CD4-positive, CD25-positive, alpha-beta regulatory T cell (primary cell): ENCODE data around the gene RASSF5. TPM values are rescaled to one million over a fixed set of nuclear protein-coding genes. Genes with fewer than 3 reads are reported as not detected.
A peak's percentile ranks its signal among the peaks of the same experiment; 100 is the strongest.

ENCODE experiments used
- ATAC-seq, 2 donors: fragments of 150-1000 bp; cut with Tn5 transposase; one replicate each; pipeline ENCODE4 v1.10.0; 2021; ENCODE audit warnings: low read depth in 2 of 2, moderate number of reproducible peaks in 2 of 2, moderate library complexity in 1 of 2
- DNase-seq, 3 donors: peaks; one replicate each; pipeline versions ENCODE4 v3.0.0 to v3.0.0-alpha.2; 2012 to 2022; ENCODE audit warnings: mixed read lengths in 1 of 3
- H3K27ac ChIP-seq: one replicate; pipeline ENCODE4 v1.7.0; 2013; ENCODE audit warnings: mild to moderate bottlenecking, low read length; ENCODE audit not compliant: insufficient read depth, poor library complexity, severe bottlenecking
- H3K27me3 ChIP-seq: one replicate; pipeline ENCODE4 v1.7.0; 2013; ENCODE audit warnings: low read length; ENCODE audit not compliant: control insufficient read depth, insufficient read depth
- H3K36me3 ChIP-seq: one replicate; pipeline ENCODE4 v1.7.0; 2013; ENCODE audit warnings: mild to moderate bottlenecking, low read length, moderate library complexity; ENCODE audit not compliant: control insufficient read depth, insufficient read depth
- H3K4me1 ChIP-seq: 2 replicates; pipeline ENCODE4 v1.7.0; 2013; ENCODE audit warnings: mild to moderate bottlenecking, low read length; ENCODE audit not compliant: insufficient read depth, control insufficient read depth, poor library complexity, severe bottlenecking
- H3K4me3 ChIP-seq: one replicate; pipeline ENCODE4 v1.7.0; 2013; ENCODE audit warnings: low read depth, mild to moderate bottlenecking, low read length, moderate library complexity
- H3K9me3 ChIP-seq, 2 experiments: 1 replicate in 1 of 2; 2 replicates in 1 of 2; pipeline ENCODE4 v1.7.0; 2013; ENCODE audit warnings: low read length in 2 of 2, mild to moderate bottlenecking in 1 of 2, moderate library complexity in 1 of 2; ENCODE audit not compliant: control insufficient read depth in 2 of 2
- H3K27ac Mint-ChIP-seq, 3 donors: one replicate each; pipeline ENCODE4 v1.8.0; 2020 to 2022; ENCODE audit warnings: mild to moderate bottlenecking in 3 of 3, mixed read lengths in 3 of 3, moderate library complexity in 2 of 3
- H3K27me3 Mint-ChIP-seq: one replicate; pipeline ENCODE4 v1.8.0; 2022; ENCODE audit warnings: mild to moderate bottlenecking, mixed read lengths
- H3K36me3 Mint-ChIP-seq: one replicate; pipeline ENCODE4 v1.8.0; 2020; ENCODE audit warnings: mixed read lengths
- H3K4me1 Mint-ChIP-seq, 4 donors: one replicate each; pipeline ENCODE4 v1.8.0; 2020 to 2022; ENCODE audit warnings: mixed read lengths in 4 of 4, mild to moderate bottlenecking in 1 of 4
- H3K4me3 Mint-ChIP-seq, 4 donors: one replicate each; pipeline ENCODE4 v1.8.0; 2020 to 2022; ENCODE audit warnings: mild to moderate bottlenecking in 4 of 4, mixed read lengths in 4 of 4, moderate library complexity in 3 of 4
- H3K9me3 Mint-ChIP-seq, 7 donors: one replicate each; pipeline ENCODE4 v1.8.0; 2020 to 2022; ENCODE audit warnings: mixed read lengths in 7 of 7, mild to moderate bottlenecking in 3 of 7, moderate library complexity in 2 of 7
- polyA plus RNA-seq, 4 donors: library from polyadenylated mRNA; unstranded; fragments of 300-500 nt; fragmentation: Illumina TruSeq; gene quantifications; one replicate each; pipeline ENCODE4 v1.2.3, GENCODE V29; 2021
- total RNA-seq: library from RNA; stranded (reverse); gene quantifications from one replicate; pipeline ENCODE4 v1.2.3, GENCODE V29; 2022

RASSF5 gene
- total and polyA plus RNA-seq, 5 donors from 2014 or later, result 158 to 258 (median 231) TPM

DNA sequence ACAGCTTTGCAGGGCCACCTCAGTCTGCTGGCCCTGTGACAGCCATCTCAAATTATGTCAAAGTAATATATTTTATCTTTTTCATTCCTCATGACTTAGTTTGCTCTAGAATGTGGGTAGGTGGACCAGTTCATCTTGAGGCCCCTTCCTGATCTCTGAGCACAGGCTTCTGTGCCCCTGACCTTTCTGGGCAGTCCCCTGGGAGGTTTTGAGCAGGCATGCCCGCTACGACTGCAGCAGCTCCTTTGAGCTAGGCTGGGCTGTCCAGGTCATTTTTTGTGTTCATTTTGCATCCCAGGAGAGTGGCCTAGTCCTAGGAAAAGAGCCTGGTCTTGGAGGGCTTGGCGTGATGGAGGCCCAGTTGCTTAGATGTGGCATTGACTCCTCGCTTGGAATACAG, 62.2 kb downstream of the RASSF5 start:
- no peaks in the 10 kb centered on the region for H3K27me3 Mint-ChIP-seq
- H3K4me3 ChIP-seq, result peak overlapping the region; percentile 79
- H3K27ac ChIP-seq, result peak overlapping the region; percentile 83
- H3K36me3 Mint-ChIP-seq, result peaks cover 67% of the 10 kb centered on the region
- H3K9me3 Mint-ChIP-seq, result peaks cover 0 to 2% (median 0%) of the 10 kb centered on the region in 7 donors
- no peaks in the 10 kb centered on the region for H3K27me3 ChIP-seq
- peak overlapping the region; percentile 48 to 95 (median 93) for H3K27ac Mint-ChIP-seq
- DNase-seq (no peak), ATAC-seq (no peak)
- H3K9me3 ChIP-seq, result no peaks in the 10 kb centered on the region
- H3K4me1 ChIP-seq, result peaks cover 99% of the 10 kb centered on the region
- peaks cover 85% of the 10 kb centered on the region for H3K36me3 ChIP-seq
- H3K4me3 Mint-ChIP-seq, result peak overlapping the region; percentile 79 to 91 (median 82)
- peaks cover 17 to 100% (median 86%) of the 10 kb centered on the region in 4 donors for H3K4me1 Mint-ChIP-seq

DNA sequence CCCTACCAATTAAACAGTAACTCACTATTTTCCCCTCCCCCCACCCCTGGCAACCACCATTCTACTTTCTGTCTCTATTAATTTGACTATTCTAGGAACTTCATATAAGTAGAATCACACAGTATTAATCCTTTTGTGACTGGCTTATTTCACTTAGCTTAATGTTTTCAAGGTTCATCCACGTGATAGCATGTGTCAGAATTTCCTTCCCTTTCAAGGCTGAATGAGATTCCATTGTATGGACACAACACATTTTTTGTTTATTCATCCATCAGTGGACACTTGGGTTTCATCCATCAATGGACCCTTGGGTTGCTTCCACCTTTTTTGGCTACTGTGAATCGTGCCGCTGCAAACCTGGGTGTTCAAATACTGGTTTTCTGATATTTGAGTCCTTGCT, 63.2 kb downstream of the RASSF5 start:
- H3K4me3 ChIP-seq, result peak overlapping the region; percentile 61
- peaks cover 58% of the 10 kb centered on the region for H3K36me3 Mint-ChIP-seq
- no peaks in the 10 kb centered on the region for H3K27me3 ChIP-seq
- H3K36me3 ChIP-seq, result peaks cover 75% of the 10 kb centered on the region
- H3K4me1 ChIP-seq, result peaks cover 99% of the 10 kb centered on the region
- H3K27ac Mint-ChIP-seq, result peak overlapping the region; percentile 79 to 95 (median 93)
- ATAC-seq, result no peak
- H3K27me3 Mint-ChIP-seq, result no peaks in the 10 kb centered on the region
- no peaks in the 10 kb centered on the region for H3K9me3 ChIP-seq
- no peak for DNase-seq
- peaks cover 23 to 100% (median 82%) of the 10 kb centered on the region in 4 donors for H3K4me1 Mint-ChIP-seq
- H3K4me3 Mint-ChIP-seq, result peak overlapping the region; percentile 58 to 91 (median 70)
- peak overlapping the region; percentile 83 for H3K27ac ChIP-seq
- H3K9me3 Mint-ChIP-seq, result peaks cover 0 to 2% (median 0%) of the 10 kb centered on the region in 7 donors

- Histone ChIP-seq H3K4me1 (peaks cover 99% of the 10 kb centered on the region), H3K36me3 (peaks cover 57% of the 10 kb centered on the region), H3K9me3 (no peaks in the 10 kb centered on the region), H3K27me3 (no peaks in the 10 kb centered on the region), H3K27ac (peak overlapping the region; percentile 86), H3K4me3 (peak overlapping the region; percentile 66)
- Mint-ChIP-seq H3K27me3 (no peaks in the 10 kb centered on the region), H3K27ac (peak overlapping the region; percentile 80 to 94 (median 93)), H3K4me3 (peak overlapping the region; percentile 55 to 91 (median 57)), H3K4me1 (peaks cover 18 to 100% (median 83%) of the 10 kb centered on the region in 4 donors), H3K36me3 (peaks cover 46% of the 10 kb centered on the region), H3K9me3 (no peaks in the 10 kb centered on the region)
- DNase-seq (no peak), ATAC-seq (no peak)
Measured at GRCh38 chr1:206572835-206573234, 65.5 kb downstream of the RASSF5 start.

DNA sequence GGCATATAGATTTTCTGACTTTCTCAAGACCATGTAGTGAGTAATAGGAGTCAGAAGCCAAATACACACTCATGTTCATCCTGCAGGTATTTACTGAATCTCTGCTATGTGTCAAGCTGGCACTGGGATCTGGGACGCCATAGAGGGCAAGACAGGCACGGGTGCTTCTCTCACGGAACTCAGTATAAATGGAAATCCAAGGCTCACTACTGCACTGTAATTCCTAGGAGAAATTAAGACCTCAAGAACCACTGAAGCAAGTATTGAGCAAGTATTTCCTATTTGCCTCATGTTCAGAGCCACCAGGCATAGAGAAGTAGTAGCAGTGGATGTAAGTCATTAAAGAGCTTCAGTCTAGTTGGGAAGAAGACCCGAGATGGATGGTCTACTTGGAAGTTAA, 66.0 kb downstream of the RASSF5 start:
- DNase-seq, result no peak
- Histone ChIP-seq H3K36me3 (peaks cover 52% of the 10 kb centered on the region), H3K4me3 (peak overlapping the region; percentile 66), H3K27ac (peak overlapping the region; percentile 86), H3K27me3 (no peaks in the 10 kb centered on the region), H3K4me1 (peaks cover 99% of the 10 kb centered on the region), H3K9me3 (no peaks in the 10 kb centered on the region)
- Mint-ChIP-seq H3K27ac (peak overlapping the region; percentile 80 to 94 (median 93)), H3K4me3 (peak overlapping the region; percentile 55 to 91 (median 68)), H3K36me3 (peaks cover 43% of the 10 kb centered on the region), H3K27me3 (no peaks in the 10 kb centered on the region), H3K9me3 (no peaks in the 10 kb centered on the region), H3K4me1 (peaks cover 17 to 100% (median 83%) of the 10 kb centered on the region in 4 donors)
- ATAC-seq, result no peak

DNA sequence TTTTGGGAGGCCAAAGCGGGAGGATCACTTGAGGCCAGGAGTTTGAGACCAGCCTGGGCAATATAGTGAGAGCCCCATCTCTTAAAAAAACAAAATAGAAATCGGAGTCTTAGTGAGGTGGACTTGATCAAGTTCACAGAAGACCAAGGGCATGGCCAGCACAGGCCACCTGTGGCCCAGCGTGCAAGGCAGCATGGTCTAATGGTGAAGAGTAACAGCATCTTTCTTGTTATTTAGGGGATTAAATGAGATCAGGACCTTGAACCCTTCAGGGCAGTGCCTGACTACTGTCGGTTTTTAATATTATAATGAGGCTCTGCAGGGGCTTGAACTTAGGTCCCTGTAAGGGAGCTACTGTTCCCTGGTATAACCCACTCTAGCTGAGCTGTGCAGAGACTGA, 66.4 kb downstream of the RASSF5 start:
- DNase-seq (no peak), ATAC-seq (no peak)
- Histone ChIP-seq H3K9me3 (no peaks in the 10 kb centered on the region), H3K27me3 (no peaks in the 10 kb centered on the region), H3K4me3 (peak overlapping the region; percentile 66), H3K36me3 (peaks cover 48% of the 10 kb centered on the region), H3K4me1 (peaks cover 99% of the 10 kb centered on the region), H3K27ac (peak overlapping the region; percentile 86)
- peak overlapping the region; percentile 89 to 100 (median 93) for H3K27ac Mint-ChIP-seq
- peak overlapping the region; percentile 55 to 91 (median 68) for H3K4me3 Mint-ChIP-seq
- H3K9me3 Mint-ChIP-seq, result no peaks in the 10 kb centered on the region
- H3K36me3 Mint-ChIP-seq, result peaks cover 39% of the 10 kb centered on the region
- peaks cover 15 to 100% (median 83%) of the 10 kb centered on the region in 4 donors for H3K4me1 Mint-ChIP-seq
- H3K27me3 Mint-ChIP-seq, result no peaks in the 10 kb centered on the region

DNA sequence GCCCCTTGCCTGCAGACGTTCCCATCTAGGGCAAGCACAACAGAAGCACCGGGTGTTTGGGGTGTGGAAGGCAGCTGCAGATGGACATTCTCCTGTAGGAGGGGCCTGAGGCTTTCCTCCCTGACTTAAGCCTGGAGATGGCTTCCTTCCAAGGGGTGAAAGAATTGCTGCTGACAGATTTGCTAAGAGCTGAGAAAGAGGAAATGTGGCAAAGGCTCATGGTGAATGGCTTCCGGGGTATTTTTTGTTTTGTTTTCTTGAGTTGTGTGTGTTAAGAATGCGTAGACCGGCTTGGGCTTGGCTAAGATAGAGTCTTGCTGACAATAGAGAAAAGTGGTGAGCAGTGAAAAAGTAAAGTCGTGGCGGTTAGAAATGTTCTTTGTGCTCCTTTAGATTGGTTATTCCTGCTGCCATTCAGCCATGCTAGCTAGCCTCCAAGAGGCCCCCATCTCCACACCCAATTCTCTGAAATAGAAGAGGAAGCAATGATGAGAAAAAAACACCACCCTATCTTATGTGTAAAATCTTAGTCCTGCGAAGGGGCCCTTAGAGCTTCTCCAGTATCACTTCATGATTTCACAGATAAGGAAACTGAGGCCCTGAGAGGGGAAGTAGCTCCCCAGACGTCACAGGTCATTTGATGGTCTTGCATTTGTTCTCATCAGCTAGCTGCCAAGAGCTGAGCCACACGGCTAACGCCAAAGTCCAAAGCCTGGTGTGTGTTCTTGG, 68.0 kb downstream of the RASSF5 start:
- H3K27me3 ChIP-seq, result no peaks in the 10 kb centered on the region
- H3K9me3 ChIP-seq, result no peaks in the 10 kb centered on the region
- peak; percentile 70 to 77 for ATAC-seq
- peak overlapping the region; percentile 92 to 100 (median 93) for H3K27ac Mint-ChIP-seq
- H3K36me3 ChIP-seq, result peaks cover 40% of the 10 kb centered on the region
- H3K9me3 Mint-ChIP-seq, result no peaks in the 10 kb centered on the region
- H3K27ac ChIP-seq, result peak overlapping the region; percentile 86
- H3K4me3 Mint-ChIP-seq, result peak overlapping the region; percentile 76 to 80 (median 78)
- peaks cover 99% of the 10 kb centered on the region for H3K4me1 ChIP-seq
- H3K36me3 Mint-ChIP-seq, result peaks cover 44% of the 10 kb centered on the region
- DNase-seq, result peak; percentile 37 to 95 (median 78)
- H3K4me3 ChIP-seq, result peak overlapping the region; percentile 66
- no peaks in the 10 kb centered on the region for H3K27me3 Mint-ChIP-seq
- H3K4me1 Mint-ChIP-seq, result peaks cover 16 to 100% (median 87%) of the 10 kb centered on the region in 4 donors

GRCh38 chr1:206575894-206576737, 68.8 kb downstream of the RASSF5 start:
- H3K27me3 Mint-ChIP-seq, result no peaks in the 10 kb centered on the region
- H3K36me3 ChIP-seq, result peaks cover 40% of the 10 kb centered on the region

More at GRCh38 chr1:206575894-206576737, 68.8 kb downstream of the RASSF5 start:
- no peaks in the 10 kb centered on the region for H3K9me3 ChIP-seq
- Mint-ChIP-seq H3K27ac (peak overlapping the region; percentile 92 to 100 (median 93)), H3K4me3 (peak overlapping the region; percentile 76 to 80 (median 78)), H3K4me1 (peaks cover 21 to 100% (median 86%) of the 10 kb centered on the region in 4 donors), H3K36me3 (peaks cover 50% of the 10 kb centered on the region), H3K9me3 (no peaks in the 10 kb centered on the region)
- H3K4me3 ChIP-seq, result peak overlapping the region; percentile 66
- no peak for DNase-seq
- ATAC-seq, result no peak
- peak overlapping the region; percentile 86 for H3K27ac ChIP-seq
- no peaks in the 10 kb centered on the region for H3K27me3 ChIP-seq
- peaks cover 99% of the 10 kb centered on the region for H3K4me1 ChIP-seq
